ENCODE data around the gene TNFSF11.
"Not testable (repeated sequence)": the region's sequence is repeated elsewhere in the genome, so short reads cannot be mapped to it uniquely, and the experiment has no call there.

Gene TNFSF11

DNA sequence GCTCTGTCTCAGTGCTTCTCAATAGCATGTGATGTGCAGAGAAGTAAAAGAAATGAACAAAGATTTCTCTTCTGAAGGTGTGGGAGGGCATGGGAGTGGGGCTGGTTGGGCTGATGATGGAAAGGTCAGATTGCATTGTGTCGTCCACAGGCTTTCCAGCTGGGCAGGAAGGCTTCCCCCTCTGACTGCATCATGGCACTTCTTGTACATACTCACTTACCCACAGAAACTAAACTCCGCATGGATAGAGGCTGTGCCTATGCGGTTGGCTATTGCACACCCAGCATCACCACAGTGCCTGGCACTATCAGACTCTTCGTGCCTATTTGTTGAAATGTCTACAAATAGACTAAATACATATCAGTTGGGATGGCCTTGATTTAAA, 24.4 kb upstream of the TNFSF11 start:
- H3K9me3 Mint-ChIP-seq = no peaks in the 10 kb centered on the region
- no peak overlapping the region for H3K4me3 Mint-ChIP-seq
- H3K27me3 Mint-ChIP-seq = no peaks in the 10 kb centered on the region
- no peaks in the 10 kb centered on the region for H3K4me1 Mint-ChIP-seq
- no peaks in the 10 kb centered on the region for H3K36me3 Mint-ChIP-seq
- H3K27ac Mint-ChIP-seq = no peak overlapping the region

DNA sequence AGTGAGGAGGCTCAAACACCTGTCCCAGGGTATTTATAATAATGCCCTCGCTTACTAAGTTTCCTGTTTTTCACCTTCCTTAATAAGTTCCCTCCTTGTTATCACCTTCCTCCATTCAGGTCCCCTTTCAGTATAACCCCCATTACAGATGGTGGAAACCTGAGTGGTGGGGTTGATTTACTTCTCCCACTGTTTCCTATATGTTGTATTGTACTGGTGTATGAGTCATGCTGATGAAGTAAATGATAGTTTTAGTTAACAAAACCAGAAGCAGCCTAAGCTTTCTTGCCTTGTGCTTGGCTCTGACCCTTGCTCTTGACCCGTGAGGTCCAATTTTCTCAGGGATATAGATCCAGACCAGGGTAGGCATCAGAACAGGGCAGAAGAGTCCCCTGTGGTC, 22.3 kb upstream of the TNFSF11 start:
- Mint-ChIP-seq H3K4me3 (no peak overlapping the region), H3K27me3 (no peaks in the 10 kb centered on the region), H3K27ac (no peak overlapping the region), H3K9me3 (no peaks in the 10 kb centered on the region), H3K36me3 (no peaks in the 10 kb centered on the region), H3K4me1 (no peaks in the 10 kb centered on the region)

GRCh38 chr13:42553098-42554046, 20.6 kb upstream of the TNFSF11 start:
- no peak overlapping the region for H3K27ac Mint-ChIP-seq
- no peak overlapping the region for H3K4me3 Mint-ChIP-seq
- H3K36me3 Mint-ChIP-seq = no peaks in the 10 kb centered on the region
- no peaks in the 10 kb centered on the region for H3K4me1 Mint-ChIP-seq
- no peaks in the 10 kb centered on the region for H3K27me3 Mint-ChIP-seq
- no peaks in the 10 kb centered on the region for H3K9me3 Mint-ChIP-seq

DNA sequence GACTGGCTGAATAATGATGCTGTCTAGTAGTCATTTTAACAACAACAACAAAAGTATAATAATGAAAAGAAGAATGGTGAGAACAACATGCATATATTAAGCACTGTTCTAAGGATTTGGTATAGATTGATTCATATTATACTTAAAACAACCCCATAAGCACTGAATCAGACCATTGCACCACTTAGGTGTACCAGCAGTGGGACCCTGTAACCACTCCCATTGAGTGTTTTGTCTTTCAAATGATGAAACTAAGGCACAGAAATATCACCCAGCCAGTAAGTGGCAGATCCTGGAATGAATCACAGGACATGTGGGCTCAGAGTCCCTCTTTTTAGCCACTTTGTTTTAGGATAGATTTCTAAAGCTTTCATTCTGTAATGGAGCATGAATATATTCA, 14.9 kb upstream of the TNFSF11 start:
- Mint-ChIP-seq H3K27ac (no peak overlapping the region), H3K36me3 (peaks cover 3% of the 10 kb centered on the region), H3K4me3 (no peak overlapping the region), H3K27me3 (no peaks in the 10 kb centered on the region), H3K9me3 (peaks cover 11% of the 10 kb centered on the region), H3K4me1 (peaks cover 7% of the 10 kb centered on the region)

GRCh38 chr13:42559573-42560218, 14.3 kb upstream of the TNFSF11 start:
- H3K4me1 Mint-ChIP-seq, H3K4me3 Mint-ChIP-seq, H3K27me3 Mint-ChIP-seq, H3K36me3 Mint-ChIP-seq, H3K27ac Mint-ChIP-seq: not testable (repeated sequence)
- H3K9me3 Mint-ChIP-seq = peaks cover 11% of the 10 kb centered on the region

DNA sequence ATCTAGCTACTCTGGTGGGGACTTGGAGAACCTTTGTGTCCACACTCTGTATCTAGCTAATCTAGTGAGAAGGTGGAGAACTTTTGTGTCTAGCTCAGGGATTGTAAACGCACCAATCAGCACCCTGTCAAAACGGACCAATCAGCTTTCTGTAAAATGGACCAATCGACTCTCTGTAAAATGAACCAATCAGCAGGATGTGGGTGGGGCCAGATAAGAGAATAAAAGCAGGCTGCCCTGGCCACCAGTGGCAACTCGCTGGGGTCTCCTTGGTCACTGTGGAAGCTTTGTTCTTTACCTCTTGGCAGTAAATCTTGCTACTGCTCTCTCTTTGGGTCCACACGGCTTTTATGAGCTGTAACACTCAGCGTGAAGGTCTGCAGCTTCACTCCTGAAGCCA, 13.6 kb upstream of the TNFSF11 start:
- H3K36me3 Mint-ChIP-seq, H3K4me3 Mint-ChIP-seq, H3K27me3 Mint-ChIP-seq, H3K4me1 Mint-ChIP-seq, H3K27ac Mint-ChIP-seq: not testable (repeated sequence)
- H3K9me3 Mint-ChIP-seq = peaks cover 11% of the 10 kb centered on the region

- H3K27me3 Mint-ChIP-seq = no peaks in the 10 kb centered on the region
- no peak overlapping the region for H3K4me3 Mint-ChIP-seq
- peaks cover 11% of the 10 kb centered on the region for H3K9me3 Mint-ChIP-seq
- peak overlapping the region; percentile 66 for H3K27ac Mint-ChIP-seq
- H3K4me1 Mint-ChIP-seq = peaks cover 7% of the 10 kb centered on the region
- H3K36me3 Mint-ChIP-seq = peaks cover 3% of the 10 kb centered on the region
Observed at GRCh38 chr13:42561752-42562467, 12.0 kb upstream of the TNFSF11 start.

GRCh38 chr13:42567906-42568305, 6.0 kb upstream of the TNFSF11 start:
- H3K27me3 Mint-ChIP-seq = peaks cover 1% of the 10 kb centered on the region
- H3K9me3 Mint-ChIP-seq = no peaks in the 10 kb centered on the region
- no peaks in the 10 kb centered on the region for H3K36me3 Mint-ChIP-seq
- H3K27ac Mint-ChIP-seq = no peak overlapping the region
- no peaks in the 10 kb centered on the region for H3K4me1 Mint-ChIP-seq
- no peak overlapping the region for H3K4me3 Mint-ChIP-seq

GRCh38 chr13:42569576-42570344, 4.2 kb upstream of the TNFSF11 start:
- H3K36me3 Mint-ChIP-seq = no peaks in the 10 kb centered on the region
- H3K27ac Mint-ChIP-seq = no peak overlapping the region
- peaks cover 9% of the 10 kb centered on the region for H3K4me1 Mint-ChIP-seq
- peaks cover 1% of the 10 kb centered on the region for H3K27me3 Mint-ChIP-seq
- H3K9me3 Mint-ChIP-seq = no peaks in the 10 kb centered on the region
- H3K4me3 Mint-ChIP-seq = no peak overlapping the region

DNA sequence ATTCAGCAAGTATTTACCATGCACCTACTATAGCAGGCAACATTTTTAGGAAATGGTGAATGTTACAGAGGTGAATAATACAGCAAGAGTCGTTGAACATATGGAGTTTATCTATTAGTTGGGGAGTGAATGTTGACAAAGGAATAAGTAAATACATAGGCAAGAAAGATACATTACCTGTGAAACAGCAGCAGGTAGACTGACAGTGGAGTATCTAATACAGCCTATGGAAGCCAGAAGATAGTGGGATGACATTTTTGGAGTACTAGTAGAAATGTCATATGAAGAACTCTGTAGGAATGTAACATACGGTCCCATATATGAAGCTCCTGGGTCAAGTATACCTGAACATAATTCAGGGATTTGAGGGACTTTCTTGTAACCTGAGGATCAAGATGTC, 2.1 kb upstream of the TNFSF11 start:
- Mint-ChIP-seq H3K27me3 (peaks cover 1% of the 10 kb centered on the region), H3K4me1 (peaks cover 26% of the 10 kb centered on the region), H3K36me3 (no peaks in the 10 kb centered on the region), H3K27ac (no peak overlapping the region), H3K9me3 (no peaks in the 10 kb centered on the region), H3K4me3 (no peak overlapping the region)

DNA sequence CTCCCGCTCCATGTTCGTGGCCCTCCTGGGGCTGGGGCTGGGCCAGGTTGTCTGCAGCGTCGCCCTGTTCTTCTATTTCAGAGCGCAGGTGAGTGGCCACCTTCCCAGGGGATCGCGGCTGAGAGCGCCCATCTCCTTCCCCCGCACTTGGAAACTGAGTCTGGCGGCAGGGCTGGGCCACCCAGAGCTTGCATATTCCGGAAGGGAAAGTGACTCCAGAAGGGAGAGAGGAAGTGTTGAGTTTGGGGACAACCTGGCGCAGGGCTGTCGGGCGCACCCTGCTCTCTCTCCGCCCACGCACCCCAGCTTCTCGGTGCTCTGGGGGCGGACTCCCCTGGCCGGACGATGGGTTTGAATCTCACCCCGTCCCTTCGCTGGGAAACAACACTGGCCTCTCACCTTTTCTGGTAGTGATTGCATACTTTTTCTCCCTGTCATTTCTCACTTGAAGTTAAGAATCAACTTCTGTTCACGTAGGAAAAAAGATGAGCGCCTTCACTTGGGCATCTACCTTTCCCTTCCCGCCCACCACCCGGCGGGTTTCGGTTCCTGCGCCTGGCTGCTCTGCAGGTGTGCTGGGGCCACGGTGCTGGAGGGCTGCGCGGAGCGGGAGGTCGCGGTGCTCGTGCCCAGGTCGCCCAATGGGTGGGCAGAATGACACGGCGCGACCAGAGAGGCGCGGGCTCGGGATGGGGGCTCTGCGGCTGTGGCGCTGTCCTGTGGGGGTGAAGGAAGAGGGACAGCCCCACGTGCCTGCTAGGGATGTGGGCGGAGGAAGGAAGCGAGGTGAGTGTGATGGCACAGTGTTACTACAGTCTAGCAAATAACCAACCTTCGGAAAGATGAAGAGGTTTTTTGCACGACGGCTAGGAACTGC, 721 bp downstream of the TNFSF11 start:
- Mint-ChIP-seq H3K36me3 (no peaks in the 10 kb centered on the region), H3K4me1 (peaks cover 30% of the 10 kb centered on the region), H3K9me3 (no peaks in the 10 kb centered on the region), H3K27me3 (peaks cover 7% of the 10 kb centered on the region), H3K27ac (peak overlapping the region; percentile 67), H3K4me3 (peak overlapping the region; percentile 81)

DNA sequence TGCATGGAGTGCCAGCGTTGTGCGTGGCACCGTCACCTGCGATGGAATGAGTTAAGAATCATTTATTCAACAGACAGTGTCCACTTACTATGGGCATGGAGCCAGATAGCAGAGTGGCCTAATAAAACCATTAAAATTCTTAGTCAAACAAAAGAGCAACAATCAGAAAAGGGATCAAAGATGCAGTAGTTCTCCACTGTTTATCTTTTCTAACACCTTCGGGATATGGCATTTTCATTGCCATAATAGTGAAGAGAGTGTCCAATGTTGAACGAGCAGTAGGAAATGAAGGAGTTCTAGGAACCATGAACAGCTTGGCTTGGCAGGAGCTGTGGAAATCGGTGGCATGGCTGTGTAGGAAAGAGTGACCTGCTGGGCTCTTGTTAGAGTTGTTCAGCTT, 2.0 kb downstream of the TNFSF11 start:
- Mint-ChIP-seq H3K4me1 (peaks cover 30% of the 10 kb centered on the region), H3K36me3 (no peaks in the 10 kb centered on the region), H3K27ac (no peak overlapping the region), H3K4me3 (peak overlapping the region; percentile 15), H3K9me3 (no peaks in the 10 kb centered on the region), H3K27me3 (peaks cover 7% of the 10 kb centered on the region)

DNA sequence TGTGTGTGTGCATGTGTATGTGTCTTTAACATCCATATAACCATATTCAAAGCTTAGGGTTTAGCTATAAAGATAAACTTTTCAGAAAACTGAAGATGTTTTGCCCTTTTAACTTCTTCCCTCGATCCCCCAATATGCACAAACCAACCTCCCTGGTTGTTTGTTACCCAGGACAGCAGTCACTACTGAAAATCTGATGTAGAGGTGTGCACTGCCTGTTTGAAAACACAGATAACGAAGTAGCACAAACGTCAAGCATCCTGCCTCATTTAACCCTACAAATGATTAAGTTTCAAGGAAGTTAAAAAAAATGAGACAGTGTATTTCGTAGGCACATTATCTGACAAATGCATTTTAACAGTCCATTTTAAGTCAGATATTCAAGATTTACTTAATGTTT, 3.6 kb downstream of the TNFSF11 start:
- Mint-ChIP-seq H3K9me3 (no peaks in the 10 kb centered on the region), H3K27me3 (peaks cover 7% of the 10 kb centered on the region), H3K4me1 (peaks cover 30% of the 10 kb centered on the region)

GRCh38 chr13:42580644-42581043, 6.7 kb downstream of the TNFSF11 start:
- H3K4me3 Mint-ChIP-seq = no peak overlapping the region
- H3K27me3 Mint-ChIP-seq = peaks cover 9% of the 10 kb centered on the region
- peaks cover 12% of the 10 kb centered on the region for H3K4me1 Mint-ChIP-seq
- H3K36me3 Mint-ChIP-seq = no peaks in the 10 kb centered on the region
- no peak overlapping the region for H3K27ac Mint-ChIP-seq
- no peaks in the 10 kb centered on the region for H3K9me3 Mint-ChIP-seq

More for the DNA sequence above, 3.6 kb downstream of the TNFSF11 start:
- H3K36me3 Mint-ChIP-seq = no peaks in the 10 kb centered on the region
- H3K27ac Mint-ChIP-seq = no peak overlapping the region
- no peak overlapping the region for H3K4me3 Mint-ChIP-seq
